ENCODE results near the gene E2F8. TPM values are rescaled to one million over a fixed set of nuclear protein-coding genes. Genes with fewer than 3 reads are reported as not detected.

The E2F8 gene
- total RNA-seq, 2 donors from 2014 or later: 10.5 to 12.2 TPM

- Mint-ChIP-seq H3K4me3 (no peak overlapping the region), H3K9me3 (no peaks in the 10 kb centered on the region), H3K4me1 (peaks cover 2% of the 10 kb centered on the region), H3K36me3 (ENCODE audit: low read depth) (peaks cover 37% of the 10 kb centered on the region), H3K27ac (no peak overlapping the region), H3K27me3 (ENCODE audit: insufficient read depth) (no peaks in the 10 kb centered on the region)
- TF ChIP-seq CTCF (conservative IDR thresholded peaks at IDR 0.05): no peak
- Histone ChIP-seq H3K36me3 (ENCODE audit: control insufficient read depth, insufficient read depth, low read length) (peaks cover 25% of the 10 kb centered on the region), H3K4me3 (ENCODE audit: low read length) (no peak overlapping the region), H3K27ac (ENCODE audit: low read depth, low read length) (no peak overlapping the region), H3K4me1 (ENCODE audit: control insufficient read depth, insufficient read depth, low read length) (peaks cover 4% of the 10 kb centered on the region), H3K9me3 (ENCODE audit: control insufficient read depth, low read length) (no peaks in the 10 kb centered on the region), H3K9ac (ENCODE audit: extremely low read depth, low read length, poor library complexity, severe bottlenecking) (no peak overlapping the region), H3K27me3 (ENCODE audit: control insufficient read depth, insufficient read depth, low read length, poor library complexity, severe bottlenecking) (no peaks in the 10 kb centered on the region)
- 74 to 83% methylated on average over 1 to 2 of the region's 2 CpGs for WGBS, 2 experiments (ENCODE audit: insufficient coverage in 1 of 2, insufficient read length in 1 of 2)
- no peak for DNase-seq
These were observed 64.0 kb downstream of the E2F8 start for GRCh38 chr11:19176629-19177186.

Other genes starting within 250 kb of the E2F8 start
- gene MRGPRX2, start 180.2 kb downstream of the E2F8 start, total RNA-seq: not detected
- 10 to 100 TPM; 26.0 to 29.6 TPM for gene ZDHHC13, start 123.8 kb downstream of the E2F8 start, total RNA-seq
- not detected for gene CSRP3, start 39.0 kb downstream of the E2F8 start, total RNA-seq

Data from endodermal cell (in vitro differentiated cells).